Thoracic aorta (tissue), 2 donors: ENCODE results near the gene VIM. TPM values are rescaled to one million over a fixed set of nuclear protein-coding genes. Genes with fewer than 3 reads are reported as not detected.

ENCODE experiments used
- ATAC-seq: fragments of 150-250 bp; one replicate; pipeline ENCODE4 v1.8.0; 2017; ENCODE audit warnings: low read depth; ENCODE audit not compliant: insufficient number of reproducible peaks, low FRiP score
- DNase-seq: peaks from one replicate; pipeline ENCODE4 v3.0.0-alpha.2; 2020; ENCODE audit warnings: low spot score
- H3K27ac ChIP-seq, 2 donors: fragments of 200-600 bp; sonication (generic); 1 replicate in 1 of 2; 2 replicates in 1 of 2; pipeline ENCODE4 v1.5.1; 2016; ENCODE audit warnings: mild to moderate bottlenecking in 2 of 2, moderate library complexity in 2 of 2
- H3K27me3 ChIP-seq: fragments of 200-600 bp; sonication (generic); replicated peaks from 2 replicates; pipeline ENCODE4 v1.6.0; 2016; ENCODE audit warnings: mild to moderate bottlenecking; ENCODE audit not compliant: insufficient read depth
- H3K36me3 ChIP-seq: fragments of 200-600 bp; sonication (generic); one replicate; pipeline ENCODE4 v1.5.1; 2016
- H3K4me1 ChIP-seq, 2 donors: fragments of 200-600 bp; sonication (generic); 1 replicate in 1 of 2; 2 replicates in 1 of 2; pipeline versions ENCODE4 v1.5.1 to v1.6.0; 2016; ENCODE audit warnings: low read depth in 2 of 2, mild to moderate bottlenecking in 1 of 2; ENCODE audit not compliant: control insufficient read depth in 1 of 2
- H3K4me3 ChIP-seq: fragments of 200-600 bp; sonication (generic); 2 replicates; pipeline ENCODE4 v1.5.1; 2016; ENCODE audit warnings: mild to moderate bottlenecking
- H3K9me3 ChIP-seq: fragments of 200-600 bp; sonication (generic); 2 replicates; pipeline ENCODE4 v1.5.1; 2016
- total RNA-seq, 2 donors: library from RNA; depleted of rRNA; stranded (reverse); fragments of >200 nt; gene quantifications; one replicate each; pipeline versions ENCODE4 v1.1.0 to v1.2.3, GENCODE V29; 2016
- TF ChIP-seq, protein P1 (sequence below): fragments of 200-600 bp; sonication (generic); IDR thresholded peaks from one replicate; pipeline ENCODE4 v1.5.1; 2019; ENCODE audit warnings: antibody characterized with exemption

Gene VIM
- total RNA-seq, 2 donors from 2014 or later = 5,884 to 8,033 TPM

DNA sequence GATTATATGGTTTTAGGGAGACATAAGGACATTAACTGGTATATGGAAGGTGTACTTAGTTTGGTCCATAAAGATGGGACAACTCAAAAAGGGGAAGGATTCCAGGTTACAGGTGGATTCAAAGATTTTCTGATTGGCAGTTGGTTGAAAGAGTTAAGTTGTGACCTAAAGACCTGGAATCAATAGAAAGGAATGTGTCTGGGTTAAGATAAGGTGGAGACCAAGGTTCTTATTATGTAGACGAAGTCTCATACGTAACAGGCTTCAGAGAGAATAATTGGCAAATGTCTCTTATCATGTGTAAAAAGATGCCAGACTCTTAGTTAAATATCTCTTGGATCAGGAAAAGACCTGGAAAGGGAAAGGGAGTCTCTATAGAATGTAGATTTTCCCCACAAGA, 25.5 kb upstream of the VIM start:
- ATAC-seq = no peak
- TF ChIP-seq, protein P1, sequence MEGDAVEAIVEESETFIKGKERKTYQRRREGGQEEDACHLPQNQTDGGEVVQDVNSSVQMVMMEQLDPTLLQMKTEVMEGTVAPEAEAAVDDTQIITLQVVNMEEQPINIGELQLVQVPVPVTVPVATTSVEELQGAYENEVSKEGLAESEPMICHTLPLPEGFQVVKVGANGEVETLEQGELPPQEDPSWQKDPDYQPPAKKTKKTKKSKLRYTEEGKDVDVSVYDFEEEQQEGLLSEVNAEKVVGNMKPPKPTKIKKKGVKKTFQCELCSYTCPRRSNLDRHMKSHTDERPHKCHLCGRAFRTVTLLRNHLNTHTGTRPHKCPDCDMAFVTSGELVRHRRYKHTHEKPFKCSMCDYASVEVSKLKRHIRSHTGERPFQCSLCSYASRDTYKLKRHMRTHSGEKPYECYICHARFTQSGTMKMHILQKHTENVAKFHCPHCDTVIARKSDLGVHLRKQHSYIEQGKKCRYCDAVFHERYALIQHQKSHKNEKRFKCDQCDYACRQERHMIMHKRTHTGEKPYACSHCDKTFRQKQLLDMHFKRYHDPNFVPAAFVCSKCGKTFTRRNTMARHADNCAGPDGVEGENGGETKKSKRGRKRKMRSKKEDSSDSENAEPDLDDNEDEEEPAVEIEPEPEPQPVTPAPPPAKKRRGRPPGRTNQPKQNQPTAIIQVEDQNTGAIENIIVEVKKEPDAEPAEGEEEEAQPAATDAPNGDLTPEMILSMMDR = no peak
- H3K4me1 ChIP-seq = peaks cover 10 to 31% of the 10 kb centered on the region in 2 donors
- DNase-seq = no peak
- no peaks in the 10 kb centered on the region for H3K9me3 ChIP-seq
- H3K36me3 ChIP-seq = no peaks in the 10 kb centered on the region
- H3K27me3 ChIP-seq = no peaks in the 10 kb centered on the region
- H3K4me3 ChIP-seq = no peak overlapping the region
- H3K27ac ChIP-seq = peak overlapping the region; percentile 98 to 99

DNA sequence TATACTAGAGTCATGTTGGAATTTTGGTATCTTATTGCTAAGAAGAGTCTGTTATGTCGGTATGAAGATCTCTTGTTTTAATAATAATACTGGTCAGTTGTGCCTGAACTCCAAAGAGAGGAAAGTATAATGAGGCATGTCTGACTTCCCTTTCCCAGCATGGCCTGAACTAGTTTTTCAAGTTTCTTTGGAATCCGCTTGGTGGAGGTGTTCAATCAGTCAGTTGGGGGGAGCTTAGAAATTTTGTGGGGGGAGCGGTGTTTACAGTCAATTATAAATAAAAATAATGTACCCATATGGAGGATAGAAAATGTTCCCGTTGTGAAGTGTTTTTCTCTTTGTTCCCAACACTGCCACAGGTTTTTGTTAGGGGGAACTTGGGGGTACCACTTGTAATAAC, 25.0 kb upstream of the VIM start:
- H3K36me3 ChIP-seq = no peaks in the 10 kb centered on the region
- DNase-seq (no peak), ATAC-seq (no peak)
- no peaks in the 10 kb centered on the region for H3K9me3 ChIP-seq
- no peaks in the 10 kb centered on the region for H3K27me3 ChIP-seq
- TF ChIP-seq, protein P1 = no peak
- H3K4me3 ChIP-seq = no peak overlapping the region
- peak overlapping the region in 1 of 2 donors; percentile 99 for H3K27ac ChIP-seq
- peaks cover 10 to 36% of the 10 kb centered on the region in 2 donors for H3K4me1 ChIP-seq

DNA sequence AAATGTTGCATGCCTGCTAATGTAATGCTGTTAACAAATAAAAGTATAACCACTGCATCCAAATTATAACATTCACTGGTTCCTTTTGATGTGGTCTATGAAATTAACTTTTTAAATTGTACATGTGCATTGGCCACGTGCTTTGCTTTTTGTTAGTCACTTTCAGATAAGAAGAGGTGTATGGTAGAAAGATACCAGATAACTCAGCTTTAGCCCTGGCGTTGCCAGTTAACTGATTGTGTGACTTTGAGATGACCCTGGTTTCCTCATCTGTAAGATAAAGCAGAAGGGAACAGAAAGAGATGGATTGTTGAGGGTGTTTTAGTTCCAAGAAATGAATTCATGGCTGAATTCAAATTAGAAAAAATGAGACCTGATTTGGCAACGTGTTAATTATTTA, 24.6 kb upstream of the VIM start:
- TF ChIP-seq, protein P1 = no peak
- Histone ChIP-seq H3K4me3 (no peak overlapping the region), H3K27ac (peak overlapping the region in 1 of 2 donors; percentile 99), H3K4me1 (peaks cover 14 to 40% of the 10 kb centered on the region in 2 donors), H3K27me3 (no peaks in the 10 kb centered on the region), H3K36me3 (no peaks in the 10 kb centered on the region), H3K9me3 (no peaks in the 10 kb centered on the region)
- DNase-seq = no peak
- ATAC-seq = no peak

DNA sequence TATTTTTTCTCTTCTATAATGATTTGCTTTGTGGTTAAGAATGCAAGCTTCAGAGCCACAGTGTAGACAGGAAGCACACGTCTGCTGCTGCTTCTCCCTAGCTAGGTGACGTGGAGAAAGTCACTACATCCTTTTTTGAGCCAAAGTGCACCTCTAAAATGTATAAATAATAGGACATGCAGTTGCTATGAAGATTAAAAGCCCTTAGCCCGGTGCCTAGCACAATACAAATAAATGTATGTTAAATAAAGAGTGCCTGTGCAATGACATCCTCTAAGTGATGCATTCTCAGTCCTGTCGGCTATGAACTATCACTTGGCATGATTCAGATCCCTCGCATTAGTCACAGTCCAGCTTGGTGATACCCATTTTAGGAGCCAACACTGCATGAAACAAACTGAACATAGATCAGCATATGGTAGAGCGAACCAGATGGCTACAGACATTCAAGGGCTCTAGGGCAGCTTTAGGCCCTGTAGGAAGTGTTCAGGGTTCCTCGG, 21.8 kb upstream of the VIM start:
- Histone ChIP-seq H3K4me3 (no peak overlapping the region), H3K36me3 (no peaks in the 10 kb centered on the region), H3K9me3 (no peaks in the 10 kb centered on the region), H3K4me1 (peaks cover 24 to 51% of the 10 kb centered on the region in 2 donors), H3K27ac (peak overlapping the region in 1 of 2 donors; percentile 63), H3K27me3 (no peaks in the 10 kb centered on the region)
- TF ChIP-seq, protein P1 = no peak
- ATAC-seq (no peak), DNase-seq (no peak)

DNA sequence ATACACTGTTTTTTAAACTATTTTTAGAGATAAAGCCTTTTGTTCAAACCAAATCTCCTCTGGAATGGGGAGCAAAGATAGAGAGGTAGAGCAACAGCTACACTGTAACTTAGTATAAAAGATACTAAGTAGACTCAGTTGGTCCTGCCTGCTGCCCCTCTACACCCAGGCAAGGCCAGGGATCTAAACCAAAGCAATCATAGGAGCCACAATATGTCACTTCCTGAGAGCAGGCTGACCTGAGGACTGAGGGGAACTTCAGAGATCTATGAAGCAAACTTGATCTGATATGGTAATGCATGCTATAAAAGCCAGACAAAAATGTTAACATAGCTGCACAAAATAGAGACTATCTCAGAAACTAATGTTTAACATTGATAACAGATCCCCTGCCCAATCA, 19.6 kb upstream of the VIM start:
- no peaks in the 10 kb centered on the region for H3K27me3 ChIP-seq
- no peak overlapping the region for H3K4me3 ChIP-seq
- H3K9me3 ChIP-seq = no peaks in the 10 kb centered on the region
- H3K4me1 ChIP-seq = peaks cover 24 to 53% of the 10 kb centered on the region in 2 donors
- peak overlapping the region; percentile 39 to 44 for H3K27ac ChIP-seq
- H3K36me3 ChIP-seq = no peaks in the 10 kb centered on the region
- ATAC-seq (no peak), DNase-seq (no peak)
- TF ChIP-seq, protein P1 = no peak
